ENCODE measurements around the gene TERT.
"Not testable (repeated sequence)": the region's sequence is repeated elsewhere in the genome, so short reads cannot be mapped to it uniquely, and the experiment has no call there.

Gene TERT

DNA sequence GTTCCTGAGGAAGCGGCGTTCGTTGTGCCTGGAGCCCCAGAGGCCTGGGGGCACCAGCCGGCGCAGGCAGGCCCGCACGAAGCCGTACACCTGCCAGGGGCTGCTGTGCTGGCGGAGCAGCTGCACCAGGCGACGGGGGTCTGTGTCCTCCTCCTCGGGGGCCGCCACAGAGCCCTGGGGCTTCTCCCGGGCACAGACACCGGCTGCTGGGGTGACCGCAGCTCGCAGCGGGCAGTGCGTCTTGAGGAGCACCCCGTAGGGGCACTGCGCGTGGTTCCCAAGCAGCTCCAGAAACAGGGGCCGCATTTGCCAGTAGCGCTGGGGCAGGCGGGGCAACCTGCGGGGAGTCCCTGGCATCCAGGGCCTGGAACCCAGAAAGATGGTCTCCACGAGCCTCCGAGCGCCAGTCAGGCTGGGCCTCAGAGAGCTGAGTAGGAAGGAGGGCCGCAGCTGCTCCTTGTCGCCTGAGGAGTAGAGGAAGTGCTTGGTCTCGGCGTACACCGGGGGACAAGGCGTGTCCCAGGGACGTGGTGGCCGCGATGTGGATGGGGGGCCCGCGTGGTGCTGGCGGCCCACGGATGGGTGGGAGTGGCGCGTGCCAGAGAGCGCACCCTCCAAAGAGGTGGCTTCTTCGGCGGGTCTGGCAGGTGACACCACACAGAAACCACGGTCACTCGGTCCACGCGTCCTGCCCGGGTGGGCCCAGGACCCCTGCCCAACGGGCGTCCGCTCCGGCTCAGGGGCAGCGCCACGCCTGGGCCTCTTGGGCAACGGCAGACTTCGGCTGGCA, 1.3 kb downstream of the TERT start:
- no peak for DNase-seq

DNA sequence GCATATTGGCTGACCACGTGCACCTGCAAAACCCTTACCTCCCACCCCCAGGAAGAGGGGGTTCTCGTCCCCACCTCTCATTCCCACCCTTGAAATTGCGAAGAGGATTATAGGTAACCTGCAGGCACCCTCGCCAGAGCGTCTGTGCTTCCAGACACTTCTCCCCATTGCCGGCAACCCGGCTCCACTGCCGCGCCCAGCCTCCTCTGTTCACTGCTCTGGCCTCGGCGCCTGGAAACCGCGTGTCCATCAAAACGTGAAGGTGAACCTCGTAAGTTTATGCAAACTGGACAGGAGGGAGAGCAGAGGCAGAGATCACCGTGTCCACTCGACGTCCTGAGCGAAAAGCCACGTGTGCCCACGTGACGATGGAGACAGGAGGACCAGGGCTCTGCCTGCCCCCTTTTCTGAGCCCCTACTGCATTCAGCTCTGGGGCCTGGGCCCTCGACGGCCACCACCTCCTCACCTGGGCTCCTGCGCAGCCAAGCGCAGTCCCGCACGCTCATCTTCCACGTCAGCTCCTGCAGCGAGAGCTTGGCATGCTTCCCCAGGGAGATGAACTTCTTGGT, 1.9 kb downstream of the TERT start:
- DNase-seq = no peak

DNA sequence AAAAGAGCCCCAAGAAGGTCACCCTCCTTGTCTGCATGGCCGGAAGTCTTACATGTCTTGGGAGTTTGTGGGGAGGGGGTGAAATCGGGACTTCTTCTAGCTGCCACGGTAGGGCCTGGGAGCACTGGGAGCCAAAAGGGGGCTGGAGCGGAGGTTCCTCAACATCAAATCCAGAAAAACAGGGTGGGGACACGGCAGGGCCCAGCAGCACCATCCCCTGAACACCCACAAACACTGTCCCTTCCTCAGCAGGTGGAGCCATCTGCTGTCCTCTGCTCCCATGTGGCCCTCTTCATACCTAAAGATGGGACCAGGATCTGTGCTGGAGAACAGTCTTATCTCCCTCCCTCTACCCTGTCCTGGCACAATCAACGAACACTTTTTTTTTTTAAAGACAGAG, 2.7 kb downstream of the TERT start:
- DNase-seq = no peak

DNA sequence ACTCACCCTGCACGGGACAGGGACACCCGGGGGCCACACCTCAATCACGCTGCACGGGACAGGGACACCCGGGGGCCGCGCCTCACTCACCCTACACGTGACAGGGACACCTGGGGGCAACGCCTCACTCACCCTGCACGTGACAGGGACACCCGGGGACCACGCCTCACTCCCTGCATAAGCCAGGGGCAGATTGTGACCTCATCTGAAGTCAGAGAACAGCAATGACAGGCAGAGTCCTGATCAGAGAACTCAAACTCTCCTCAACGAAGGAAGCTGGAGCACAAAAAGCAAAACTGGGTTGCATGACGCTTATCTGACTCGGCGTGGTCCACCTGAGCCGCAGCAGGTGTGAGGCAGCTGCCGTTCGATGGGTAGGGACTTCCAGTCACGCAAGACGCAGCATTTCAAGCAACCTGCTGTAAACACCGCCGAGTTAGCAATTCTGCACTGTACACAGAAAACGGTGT, 3.2 kb downstream of the TERT start:
- no peak for DNase-seq

DNA sequence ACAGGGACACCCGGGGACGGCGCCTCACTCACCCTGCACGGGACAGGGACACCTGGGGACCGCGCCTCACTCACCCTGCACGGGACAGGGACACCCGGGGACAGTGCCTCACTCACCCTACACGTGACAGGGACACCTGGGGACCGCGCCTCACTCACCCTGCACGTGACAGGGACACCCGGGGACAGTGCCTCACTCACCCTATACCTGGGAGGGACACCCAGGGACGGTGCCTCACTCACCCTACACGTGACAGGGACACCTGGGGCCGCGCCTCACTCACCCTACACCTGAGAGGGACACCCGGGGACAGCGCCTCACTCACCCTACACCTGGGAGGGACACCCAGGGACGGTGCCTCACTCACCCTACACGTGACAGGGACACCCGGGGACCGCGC, 3.9 kb downstream of the TERT start:
- not testable (repeated sequence) for DNase-seq

DNA sequence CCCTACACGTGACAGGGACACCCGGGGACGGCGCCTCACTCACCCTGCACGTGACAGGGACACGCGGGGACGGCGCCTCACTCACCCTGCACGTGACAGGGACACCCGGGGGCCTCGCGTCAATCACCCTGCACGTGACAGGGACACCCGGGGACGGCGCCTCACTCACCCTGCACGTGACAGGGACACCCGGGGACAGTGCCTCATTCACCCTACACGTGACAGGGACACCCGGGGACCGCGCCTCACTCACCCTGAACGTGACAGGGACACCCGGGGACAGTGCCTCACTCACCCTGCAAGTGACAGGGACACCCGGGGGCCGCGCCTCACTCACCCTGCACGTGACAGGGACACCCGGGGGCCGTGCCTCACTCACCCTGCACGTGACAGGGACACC, 5.3 kb downstream of the TERT start:
- not testable (repeated sequence) for DNase-seq

DNA sequence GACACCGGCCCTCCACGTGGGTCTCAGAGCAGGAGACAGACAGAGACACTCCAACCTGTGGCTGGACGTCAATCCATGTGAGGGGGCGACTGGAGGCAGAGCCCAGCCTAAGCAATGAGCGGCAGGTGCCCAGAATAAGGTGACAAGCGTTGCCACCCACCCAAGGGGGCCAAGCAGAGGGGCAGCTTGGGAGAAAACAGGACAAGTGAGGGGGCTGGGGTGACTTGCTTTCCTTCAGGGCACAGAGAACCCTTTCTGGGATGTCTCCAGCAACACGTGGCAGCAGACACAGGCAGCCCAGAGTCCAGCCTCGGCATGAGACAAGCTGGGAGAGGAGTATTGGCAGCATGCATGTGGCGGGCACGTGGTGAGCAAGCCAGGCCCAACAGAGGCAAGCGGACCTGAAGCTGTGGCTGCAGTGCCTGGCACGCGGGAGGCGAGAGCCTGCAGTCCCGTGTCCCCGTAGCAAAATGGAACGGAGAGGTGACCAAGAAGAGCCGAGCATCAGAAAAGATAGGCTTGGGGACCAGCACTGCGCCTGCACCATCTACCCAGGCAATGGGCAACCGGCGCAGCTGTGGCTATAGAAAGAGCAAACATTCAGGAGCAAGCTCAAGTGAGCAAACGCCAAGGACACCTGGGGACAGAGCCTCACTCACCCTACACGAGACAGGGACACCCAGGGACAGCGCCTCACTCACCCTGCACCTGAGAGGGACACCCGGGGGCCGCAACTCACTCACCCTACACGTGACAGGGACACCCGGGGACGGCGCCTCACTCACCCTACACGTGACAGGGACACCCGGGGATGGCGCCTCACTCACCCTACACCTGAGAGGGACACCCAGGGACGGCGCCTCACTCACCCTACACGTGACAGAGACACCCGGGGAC, 6.2 kb downstream of the TERT start:
- DNase-seq = no peak

DNA sequence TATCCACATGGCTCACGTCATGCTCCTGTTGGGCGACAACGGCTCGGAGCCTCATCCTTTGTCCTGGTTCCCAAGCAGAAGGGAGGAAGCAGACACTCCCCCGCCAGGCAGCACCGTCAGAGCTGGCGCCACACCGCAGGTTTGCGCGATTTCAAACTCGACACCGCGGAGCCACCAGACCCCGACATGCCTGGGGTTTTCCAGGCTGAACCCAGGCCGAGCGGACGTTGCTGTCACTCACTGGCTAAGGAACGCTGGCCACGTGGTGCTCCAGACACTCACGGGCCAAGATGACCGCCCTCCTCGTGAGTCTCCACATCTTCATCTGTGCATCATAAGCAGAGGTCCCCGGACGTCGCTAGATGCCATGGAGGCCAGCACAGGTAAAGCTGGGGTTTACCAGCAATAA, 9.0 kb downstream of the TERT start:
- DNase-seq = no peak

DNA sequence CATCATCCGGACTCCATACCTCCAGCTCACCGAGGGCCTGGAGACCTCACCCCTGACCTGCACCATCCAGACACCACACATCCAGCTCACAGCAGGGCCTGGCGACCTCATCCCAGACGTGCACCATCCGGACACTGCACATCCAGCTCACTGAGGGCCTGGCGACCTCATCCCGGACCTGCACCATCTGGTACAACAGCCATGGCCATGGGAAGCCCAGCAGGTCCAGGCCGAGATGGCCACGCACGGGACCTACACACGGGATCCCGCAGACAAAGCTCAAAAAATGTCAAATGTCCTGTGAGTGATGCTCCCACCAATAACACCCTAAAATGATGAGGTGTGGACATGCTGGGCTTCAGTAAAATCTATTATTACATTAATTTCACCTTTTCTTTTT, 9.7 kb downstream of the TERT start:
- DNase-seq = no peak

DNA sequence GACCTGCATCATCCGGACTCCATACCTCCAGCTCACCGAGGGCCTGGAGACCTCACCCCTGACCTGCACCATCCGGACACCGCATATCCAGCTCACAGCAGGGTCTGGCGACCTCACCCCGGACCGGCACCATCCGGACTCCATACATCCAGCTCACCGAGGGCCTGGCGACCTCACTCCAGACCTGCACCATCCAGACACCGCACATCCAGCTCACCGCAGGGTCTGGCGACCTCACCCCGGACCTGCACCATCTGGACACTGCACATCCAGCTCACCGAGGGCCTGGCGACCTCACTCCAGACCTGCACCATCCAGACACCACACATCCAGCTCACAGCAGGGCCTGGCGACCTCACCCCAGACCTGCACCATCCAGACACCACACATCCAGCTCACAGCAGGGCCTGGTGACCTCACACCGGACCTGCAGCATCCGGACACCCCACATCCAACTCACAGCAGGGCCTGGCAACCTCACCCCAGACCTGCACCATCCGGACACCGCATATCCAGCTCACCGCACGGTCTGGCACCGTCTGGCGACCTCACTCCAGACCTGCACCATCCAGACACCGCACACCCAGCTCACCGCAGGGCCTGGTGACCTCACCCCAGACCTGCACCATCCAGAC, 10.4 kb downstream of the TERT start:
- DNase-seq = not testable (repeated sequence)

DNA sequence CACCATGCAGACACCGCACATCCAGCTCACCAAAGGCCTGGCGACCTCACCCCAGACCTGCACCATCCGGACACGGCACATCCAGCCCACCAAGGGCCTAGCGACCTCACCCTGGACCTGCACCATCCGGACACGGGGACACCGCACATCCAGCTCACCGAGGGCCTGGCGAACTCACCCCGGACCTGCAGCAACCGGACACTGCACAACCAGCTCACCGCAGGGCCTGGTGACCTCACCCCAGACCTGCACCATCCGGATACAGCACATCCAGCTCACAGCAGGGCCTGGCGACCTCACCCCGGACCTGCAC, 11.2 kb downstream of the TERT start:
- DNase-seq = not testable (repeated sequence)

DNA sequence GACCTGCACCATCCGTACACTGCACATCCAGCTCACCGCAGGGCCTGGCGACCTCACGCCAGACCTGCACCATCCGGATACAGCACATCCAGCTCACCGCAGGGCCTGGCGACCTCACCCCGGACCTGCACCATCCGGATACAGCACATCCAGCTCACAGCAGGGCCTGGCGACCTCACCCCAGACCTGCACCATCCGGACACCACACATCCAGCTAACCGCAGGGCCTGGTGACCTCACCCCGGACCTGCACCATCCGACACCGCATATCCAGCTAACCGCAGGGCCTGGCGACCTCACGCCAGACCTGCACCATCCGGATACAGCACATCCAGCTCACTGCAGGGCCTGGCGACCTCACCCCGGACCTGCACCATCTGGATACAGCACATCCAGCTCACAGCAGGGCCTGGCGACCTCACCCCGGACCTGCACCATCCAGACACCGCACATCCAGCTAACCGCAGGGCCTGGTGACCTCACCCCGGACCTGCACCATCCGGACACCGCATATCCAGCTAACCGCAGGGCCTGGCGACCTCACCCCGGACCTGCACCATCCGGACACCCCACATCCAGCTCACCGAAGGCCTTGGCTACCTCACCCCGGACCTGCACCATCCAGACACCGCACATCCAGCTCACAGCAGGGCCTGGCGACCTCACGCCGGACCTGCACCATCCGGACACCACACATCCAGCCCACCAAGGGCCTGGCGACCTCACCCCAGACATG, 11.7 kb downstream of the TERT start:
- not testable (repeated sequence) for DNase-seq

DNA sequence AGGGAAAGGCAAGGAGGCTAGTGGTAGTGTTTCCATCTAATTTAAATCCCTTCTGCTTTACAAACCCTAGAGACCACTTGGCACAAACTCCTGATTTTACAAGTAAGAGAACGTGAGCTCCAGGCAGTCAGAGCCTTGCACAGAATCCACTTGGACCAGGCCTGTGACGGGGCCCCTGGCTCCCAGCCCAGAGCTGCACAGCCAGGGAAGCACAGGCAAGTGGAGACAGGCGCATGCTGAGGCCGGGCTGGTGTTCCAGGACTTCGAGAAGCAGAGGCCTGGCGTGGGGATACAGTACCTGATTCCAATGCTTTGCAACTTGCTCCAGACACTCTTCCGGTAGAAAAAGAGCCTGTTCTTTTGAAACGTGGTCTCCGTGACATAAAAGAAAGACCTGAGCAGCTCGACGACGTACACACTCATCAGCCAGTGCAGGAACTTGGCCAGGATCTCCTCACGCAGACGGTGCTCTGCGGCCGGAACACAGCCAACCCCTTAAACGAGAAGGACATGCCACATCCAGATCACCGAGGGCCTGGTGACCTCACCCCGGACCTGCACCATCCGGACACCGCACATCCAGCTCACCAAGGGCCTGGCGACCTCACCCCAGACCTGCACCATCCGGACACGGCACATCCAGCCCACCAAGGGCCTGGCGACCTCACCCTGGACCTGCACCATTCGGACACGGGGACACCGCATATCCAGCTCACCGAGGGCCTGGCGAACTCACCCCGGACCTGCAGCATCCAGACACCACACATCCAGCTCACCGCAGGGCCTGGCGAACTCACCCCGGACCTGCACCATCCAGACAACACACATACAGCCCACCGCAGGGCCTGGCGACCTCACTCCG, 12.5 kb downstream of the TERT start:
- DNase-seq = no peak

DNA sequence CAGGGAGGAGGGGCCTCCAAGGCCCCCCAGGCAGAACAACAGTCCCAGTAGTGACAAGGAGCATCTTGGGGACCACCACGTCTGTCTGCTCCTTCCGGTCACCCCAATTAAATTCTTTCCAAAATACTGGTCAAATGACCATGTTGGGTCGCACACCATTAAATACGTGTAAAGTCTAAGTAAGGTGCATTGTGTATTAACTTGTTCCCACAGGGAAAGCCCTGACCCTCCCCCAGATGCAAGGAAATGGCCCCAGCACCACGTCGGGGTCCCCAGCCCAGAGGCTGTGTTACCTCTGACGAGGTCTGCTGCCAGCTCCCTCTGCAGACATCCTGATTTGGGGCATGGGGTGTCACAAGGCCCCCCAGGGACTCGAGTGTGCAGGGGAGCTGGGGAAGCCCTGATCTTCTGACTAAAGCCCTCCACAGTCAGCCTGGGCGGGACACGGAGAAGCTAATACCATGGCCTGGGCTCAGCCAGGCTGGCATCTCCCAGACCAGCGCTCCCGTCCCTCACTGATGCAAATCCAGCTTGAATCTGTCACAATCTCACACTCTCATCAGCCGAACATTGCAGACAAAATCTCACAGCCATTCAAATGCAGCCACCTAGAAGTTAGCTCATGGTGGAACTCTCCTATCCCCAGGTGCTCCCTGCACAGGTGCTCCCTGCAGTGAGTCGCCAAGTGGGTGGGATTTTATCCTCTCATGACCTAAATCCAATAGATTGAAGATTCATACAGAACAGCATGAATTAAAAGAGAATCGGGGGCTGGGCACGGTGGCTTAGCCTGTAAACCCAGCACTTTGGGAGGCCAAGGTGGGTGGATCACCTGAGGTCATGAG, 13.6 kb downstream of the TERT start:
- DNase-seq = no peak

DNA sequence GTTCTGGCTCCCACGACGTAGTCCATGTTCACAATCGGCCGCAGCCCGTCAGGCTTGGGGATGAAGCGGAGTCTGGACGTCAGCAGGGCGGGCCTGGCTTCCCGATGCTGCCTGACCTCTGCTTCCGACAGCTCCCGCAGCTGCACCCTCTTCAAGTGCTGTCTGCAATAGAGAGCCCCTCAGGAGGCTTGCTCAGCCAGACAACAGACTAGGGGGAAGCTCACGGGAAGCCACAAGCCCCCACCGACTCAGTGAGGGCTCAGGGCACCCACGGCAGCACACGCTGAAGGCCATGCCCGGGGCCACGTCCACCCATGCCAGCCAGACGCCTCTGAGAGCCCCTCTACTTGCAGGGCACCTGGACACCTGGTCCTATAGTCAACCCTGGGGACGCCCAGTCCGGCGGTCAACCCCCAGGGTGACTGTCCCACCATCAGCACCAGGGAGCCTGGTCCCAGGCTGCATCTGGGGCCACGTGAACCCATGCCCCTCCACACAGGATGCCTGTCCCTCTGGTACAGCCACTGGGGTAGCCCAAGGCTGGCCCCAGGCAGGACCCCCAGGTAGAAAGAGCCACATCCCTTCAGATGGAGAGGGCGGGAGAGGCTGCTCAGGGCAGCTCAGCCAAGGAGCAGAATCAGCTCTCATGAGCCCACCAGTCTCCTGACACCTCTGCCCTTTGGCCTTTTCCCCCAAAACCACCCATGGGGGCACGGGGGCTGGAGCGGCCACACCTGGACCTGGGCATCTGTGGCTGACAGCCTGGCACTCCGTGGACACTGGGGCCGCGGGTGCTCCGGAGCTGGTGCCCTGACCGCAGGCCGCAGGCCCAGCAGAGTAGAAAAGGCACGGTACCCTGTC, 14.5 kb downstream of the TERT start:
- no peak for DNase-seq

DNA sequence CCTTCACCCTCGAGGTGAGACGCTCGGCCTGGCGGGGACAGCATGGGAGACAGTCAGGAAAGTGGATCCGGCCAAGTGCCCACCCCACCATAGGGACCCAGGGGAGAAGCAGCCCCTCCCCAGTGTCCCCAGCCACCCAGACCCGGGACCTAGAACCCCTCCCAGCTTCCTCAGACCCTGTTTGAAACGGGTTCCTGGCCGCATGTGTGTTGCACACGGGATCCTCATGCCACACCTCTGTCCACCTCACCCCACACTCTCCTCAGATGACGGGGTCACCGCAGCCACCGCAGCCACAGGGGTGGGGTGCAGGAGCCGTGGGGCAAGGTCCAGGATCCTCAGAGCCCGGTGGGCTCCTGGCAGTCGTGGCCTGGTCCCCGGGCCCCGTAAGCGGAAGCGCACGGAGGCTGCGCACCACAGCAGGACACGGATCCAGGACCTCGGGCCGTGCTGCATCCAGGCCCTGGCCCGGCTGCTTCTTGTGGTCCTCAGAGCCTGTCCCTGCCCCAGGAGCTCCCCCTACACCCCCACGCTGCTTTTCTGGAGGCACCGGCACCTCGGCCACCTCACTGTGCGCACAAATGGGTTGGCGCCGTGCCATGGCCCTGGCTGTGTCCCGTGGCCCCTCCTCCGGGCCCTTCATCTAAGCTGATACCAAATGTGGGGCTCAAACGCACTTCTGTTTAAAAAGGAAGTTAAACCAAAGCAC, 15.3 kb downstream of the TERT start:
- DNase-seq = no peak

DNA sequence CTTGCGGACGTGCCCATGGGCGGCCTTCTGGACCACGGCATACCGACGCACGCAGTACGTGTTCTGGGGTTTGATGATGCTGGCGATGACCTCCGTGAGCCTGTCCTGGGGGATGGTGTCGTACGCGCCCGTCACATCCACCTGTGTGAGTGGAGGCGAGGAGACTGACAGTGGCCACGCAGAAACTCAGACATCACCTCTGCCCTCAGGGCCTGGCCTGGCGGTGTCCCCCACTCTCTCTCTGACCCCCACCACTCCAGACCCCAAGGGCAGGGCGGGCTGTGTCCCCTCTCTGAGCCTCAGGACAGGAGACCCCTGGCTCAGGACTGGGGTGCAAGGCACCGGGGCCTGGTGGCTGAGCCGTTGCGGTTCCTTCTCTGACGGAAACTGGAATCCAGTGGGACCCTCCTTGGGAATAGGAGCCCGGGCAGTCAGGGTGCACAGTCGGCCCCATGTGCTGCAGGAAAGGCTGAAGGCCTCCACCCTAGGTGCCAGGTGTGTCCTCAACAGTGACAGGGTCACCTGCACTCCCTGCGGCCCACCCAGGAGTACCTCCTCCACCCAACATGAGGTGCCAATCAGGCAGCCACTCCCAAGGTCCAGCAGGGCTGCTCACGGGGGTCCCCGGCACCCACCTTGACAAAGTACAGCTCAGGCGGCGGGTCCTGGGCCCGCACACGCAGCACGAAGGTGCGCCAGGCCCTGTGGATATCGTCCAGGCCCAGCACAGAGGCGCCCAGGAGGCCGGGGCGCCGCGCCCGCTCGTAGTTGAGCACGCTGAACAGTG, 16.0 kb downstream of the TERT start:
- no peak for DNase-seq

DNA sequence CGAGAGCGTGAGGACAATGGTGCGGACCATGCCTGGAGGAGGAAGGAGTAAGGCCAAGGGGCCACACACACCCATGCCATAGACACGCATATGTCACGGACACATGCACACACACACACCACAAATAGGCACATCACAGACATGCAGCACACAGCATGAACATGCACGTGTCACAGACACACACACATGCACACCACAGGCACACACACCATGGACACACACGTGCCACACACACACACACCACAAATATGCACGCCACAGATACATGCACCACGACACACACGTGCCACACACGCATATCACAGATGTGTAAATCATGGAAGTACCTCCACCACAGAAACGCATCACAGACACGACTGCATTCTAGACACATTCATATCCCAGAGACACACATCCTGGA, 16.7 kb downstream of the TERT start:
- DNase-seq = no peak

Data from activated CD4-positive, alpha-beta T cell treated with anti-CD3 and anti-CD28 coated beads, Interleukin-2, Interleukin-6, amounts not matched to agents 100 ng/mL and 50 ng/mL, durations not matched to agents 16 hours and 8 hours (primary cell).